Measurements from ENCODE around the gene CPNE5. TPM values are rescaled to one million over a fixed set of nuclear protein-coding genes. Genes with fewer than 3 reads are reported as not detected.

Gene CPNE5
- total and polyA plus RNA-seq, 9 of the 15 experiments (the other 6 are each of a cell fraction or from before 2014, with no cell fraction given), result 0.14 to 1.0 (median 0.46) TPM; not detected in 2

- WGBS (ENCODE audit: insufficient coverage, low coverage, missing lambda C conversion rate), result 49% methylated on average over 10 of the region's 10 CpGs
- no peak overlapping the region for H3K4me3 ChIP-seq
- H2AFZ ChIP-seq (ENCODE audit: low read depth, low read length), result no peak overlapping the region
- POLR2A ChIA-PET, result interaction anchor here (1.3 to 2.1 kb wide), 2 partner anchors 82 to 252 kb away, joined by 3 to 9 read pairs; no protein-coding TSS in a partner anchor
- no peaks in the 10 kb centered on the region for H3K9me3 ChIP-seq (replicated peaks; ENCODE audit: control insufficient read depth, insufficient read depth, low read depth, low read length)
- in situ Hi-C loops (cut with MboI) (loop anchor here (5.0 kb wide), 2 partner anchors 86 to 441 kb away; no protein-coding TSS in a partner anchor), intact Hi-C loops (cut with micrococcal nuclease) (loop anchor here (1.0 to 10.0 kb wide), 5 partner anchors 85 to 538 kb away; no protein-coding TSS in a partner anchor)
- peaks cover 14 to 27% of the 10 kb centered on the region in 2 experiments; a peak in 4 of 5 replicates for H3K27me3 ChIP-seq (ENCODE audit: control insufficient read depth in 2 of 2, insufficient read depth in 2 of 2, low read length in 2 of 2)
- H3K9me1 ChIP-seq (ENCODE audit: control insufficient read depth, insufficient read depth, low read length), result no peaks in the 10 kb centered on the region
- H4K20me1 ChIP-seq (replicated peaks; ENCODE audit: control insufficient read depth, insufficient read depth, low read length), result 0 out of 2 replicates have a peak, but pooled peaks cover 5% of the 10 kb centered on the region
- no peak overlapping the region for H3K9ac ChIP-seq (ENCODE audit: insufficient read depth in 1 of 2, low read depth in 2 of 2, low read length in 2 of 2)
- H3K4me1 ChIP-seq (replicated peaks in 1 of 2; ENCODE audit: control insufficient read depth in 2 of 2, insufficient read depth in 2 of 2, low read length in 2 of 2), result peaks cover 15 to 19% of the 10 kb centered on the region in 2 experiments; a peak in 3 of 5 replicates
- H3K36me3 ChIP-seq (ENCODE audit: control insufficient read depth, insufficient read depth, low read length), result no peaks in the 10 kb centered on the region
- CTCF ChIA-PET (ENCODE audit: low intra/inter-chr PET ratio), result interaction anchor here (0.7 to 5.2 kb wide), 6 partner anchors 16 to 926 kb away, joined by 3 to 108 read pairs (median 6); no protein-coding TSS in a partner anchor
- H3K4me2 ChIP-seq (ENCODE audit: insufficient read depth, low read length), result no peak overlapping the region
- no TSS peak for BruUV-seq (replicated peaks)
- no peaks in the 10 kb centered on the region for H3K79me2 ChIP-seq (ENCODE audit: control insufficient read depth, insufficient read depth, low read length)
- FAIRE-seq (no peak), ATAC-seq (no peak), DNase-seq (ENCODE audit: extremely low read depth in 1 of 4, low spot score in 3 of 4) (no peak)
- H3K27ac ChIP-seq (ENCODE audit: extremely low read depth, low read depth, low read length), result no peak overlapping the region
- TF ChIP-seq, protein P1, sequence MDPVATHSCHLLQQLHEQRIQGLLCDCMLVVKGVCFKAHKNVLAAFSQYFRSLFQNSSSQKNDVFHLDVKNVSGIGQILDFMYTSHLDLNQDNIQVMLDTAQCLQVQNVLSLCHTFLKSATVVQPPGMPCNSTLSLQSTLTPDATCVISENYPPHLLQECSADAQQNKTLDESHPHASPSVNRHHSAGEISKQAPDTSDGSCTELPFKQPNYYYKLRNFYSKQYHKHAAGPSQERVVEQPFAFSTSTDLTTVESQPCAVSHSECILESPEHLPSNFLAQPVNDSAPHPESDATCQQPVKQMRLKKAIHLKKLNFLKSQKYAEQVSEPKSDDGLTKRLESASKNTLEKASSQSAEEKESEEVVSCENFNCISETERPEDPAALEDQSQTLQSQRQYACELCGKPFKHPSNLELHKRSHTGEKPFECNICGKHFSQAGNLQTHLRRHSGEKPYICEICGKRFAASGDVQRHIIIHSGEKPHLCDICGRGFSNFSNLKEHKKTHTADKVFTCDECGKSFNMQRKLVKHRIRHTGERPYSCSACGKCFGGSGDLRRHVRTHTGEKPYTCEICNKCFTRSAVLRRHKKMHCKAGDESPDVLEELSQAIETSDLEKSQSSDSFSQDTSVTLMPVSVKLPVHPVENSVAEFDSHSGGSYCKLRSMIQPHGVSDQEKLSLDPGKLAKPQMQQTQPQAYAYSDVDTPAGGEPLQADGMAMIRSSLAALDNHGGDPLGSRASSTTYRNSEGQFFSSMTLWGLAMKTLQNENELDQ (CRISPR knock-in tag; IDR thresholded peaks at IDR 0.05; ENCODE audit: borderline replicate concordance), result peak; percentile 68; the same call in 1 of the 2 replicates
- 0 out of 2 replicates have a peak, but pooled peaks have one; percentile 22 for TF ChIP-seq SMAD4 (CRISPR knock-in tag; conservative IDR thresholded peaks at IDR 0.05)
- no peak for TF ChIP-seq ARID1B (IDR thresholded peaks at IDR 0.05)
- 0 out of 2 replicates have a peak, but pooled peaks have one; percentile 16 for TF ChIP-seq ZNF79 (CRISPR knock-in tag; IDR thresholded peaks at IDR 0.05; ENCODE audit: low read depth)
Observed at GRCh38 chr6:36766399-36766945, 72.8 kb downstream of the CPNE5 start.
